Measurements from ENCODE around the gene SPEN.

The SPEN gene

GRCh38 chr1:15937706-15938168 is 90.2 kb downstream of the SPEN start:
- no peak overlapping the region for H3K9ac ChIP-seq (ENCODE audit: low read length)

DNA sequence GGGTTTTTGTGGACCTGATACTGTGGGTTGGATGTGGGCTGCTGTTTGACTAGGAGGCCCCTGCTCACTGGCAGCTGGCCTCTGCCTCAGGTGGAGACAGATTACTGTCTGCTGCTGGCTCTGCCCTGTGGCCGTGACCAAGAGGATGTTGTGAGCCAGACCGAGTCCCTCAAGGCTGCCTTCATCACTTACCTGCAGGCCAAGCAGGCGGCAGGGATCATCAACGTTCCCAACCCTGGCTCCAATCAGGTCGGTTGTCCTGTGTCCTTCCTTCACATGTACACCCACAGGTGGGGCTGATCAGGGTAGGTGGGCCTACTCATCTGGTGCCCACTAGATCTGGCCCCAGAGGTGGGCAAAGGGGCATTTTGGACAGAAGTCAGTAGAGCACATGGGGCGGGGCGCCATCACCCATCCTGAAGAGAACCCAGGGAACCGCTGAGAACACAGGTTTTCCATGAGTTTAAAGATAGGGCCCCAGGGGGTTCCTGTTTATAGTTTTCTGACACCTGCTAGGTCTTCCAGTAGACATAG is 91.2 kb downstream of the SPEN start:
- Histone ChIP-seq H3K27me3 (ENCODE audit: control insufficient read depth, insufficient read depth, low read length) (no peaks in the 10 kb centered on the region), H3K36me3 (ENCODE audit: control insufficient read depth, insufficient read depth, low read length) (peaks cover 26% of the 10 kb centered on the region), H3K4me1 (ENCODE audit: control insufficient read depth, insufficient read depth, low read length) (peaks cover 9% of the 10 kb centered on the region), H3K9ac (ENCODE audit: low read length) (no peak overlapping the region), H3K9me3 (ENCODE audit: control insufficient read depth, low read length) (no peaks in the 10 kb centered on the region), H3K4me3 (ENCODE audit: low read length) (no peak overlapping the region)

More at GRCh38 chr1:15937706-15938168, 90.2 kb downstream of the SPEN start:
- peaks cover 26% of the 10 kb centered on the region for H3K36me3 ChIP-seq (ENCODE audit: control insufficient read depth, insufficient read depth, low read length)
- H3K4me1 ChIP-seq (ENCODE audit: control insufficient read depth, insufficient read depth, low read length) = peaks cover 9% of the 10 kb centered on the region
- no peak overlapping the region for H3K4me3 ChIP-seq (ENCODE audit: low read length)
- no peaks in the 10 kb centered on the region for H3K27me3 ChIP-seq (ENCODE audit: control insufficient read depth, insufficient read depth, low read length)
- H3K9me3 ChIP-seq (ENCODE audit: control insufficient read depth, low read length) = no peaks in the 10 kb centered on the region

DNA sequence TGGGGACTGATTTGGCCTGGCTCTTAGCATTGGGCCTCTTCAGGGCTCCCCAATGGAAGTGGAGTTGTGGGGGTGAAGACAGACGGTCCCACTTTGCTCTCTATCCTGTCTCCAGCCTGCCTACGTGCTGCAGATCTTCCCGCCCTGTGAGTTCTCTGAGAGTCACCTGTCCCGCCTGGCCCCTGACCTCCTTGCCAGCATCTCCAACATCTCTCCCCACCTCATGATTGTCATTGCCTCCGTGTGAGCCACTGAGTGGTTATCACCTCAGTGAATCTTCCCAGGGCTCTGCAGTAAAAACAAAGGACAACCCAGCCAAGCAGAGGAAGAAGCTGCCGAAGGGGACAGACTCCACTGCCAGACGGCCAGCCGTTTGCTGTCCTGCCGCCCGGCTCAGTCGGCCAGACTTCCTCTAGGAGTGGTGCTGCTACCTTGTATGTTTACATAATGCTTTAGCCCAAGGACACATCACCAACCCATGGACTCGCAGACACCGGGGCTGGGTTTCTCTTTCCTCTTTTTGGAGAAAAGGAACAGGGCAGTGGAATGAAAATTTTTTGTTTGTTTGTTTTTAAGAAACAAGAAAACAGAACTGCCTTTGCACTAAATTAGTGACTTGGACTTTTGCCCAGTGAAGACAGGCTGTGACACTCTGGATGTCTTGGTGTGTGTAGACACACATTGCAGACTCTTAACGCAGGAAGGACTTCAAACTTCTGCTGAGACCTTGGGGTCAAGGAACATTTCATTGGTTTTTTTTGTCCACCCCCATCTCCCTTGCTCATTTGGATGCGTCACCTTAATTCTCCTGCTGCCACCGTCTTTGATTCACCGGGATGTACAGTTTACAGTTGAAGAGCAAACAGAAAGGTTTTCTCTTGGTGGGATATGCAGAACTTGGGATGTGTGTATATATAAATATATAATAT is 91.9 kb downstream of the SPEN start:
- Histone ChIP-seq H3K27me3 (ENCODE audit: control insufficient read depth, insufficient read depth, low read length) (no peaks in the 10 kb centered on the region), H3K4me3 (ENCODE audit: low read length) (no peak overlapping the region), H3K36me3 (ENCODE audit: control insufficient read depth, insufficient read depth, low read length) (peaks cover 24% of the 10 kb centered on the region), H3K9ac (ENCODE audit: low read length) (no peak overlapping the region), H3K9me3 (ENCODE audit: control insufficient read depth, low read length) (no peaks in the 10 kb centered on the region), H3K4me1 (ENCODE audit: control insufficient read depth, insufficient read depth, low read length) (peaks cover 9% of the 10 kb centered on the region)

- Histone ChIP-seq H3K36me3 (ENCODE audit: control insufficient read depth, insufficient read depth, low read length) (peaks cover 15% of the 10 kb centered on the region), H3K4me1 (ENCODE audit: control insufficient read depth, insufficient read depth, low read length) (peaks cover 9% of the 10 kb centered on the region), H3K9ac (ENCODE audit: low read length) (no peak overlapping the region)
These were observed 92.9 kb downstream of the SPEN start for GRCh38 chr1:15940110-15941043.

DNA sequence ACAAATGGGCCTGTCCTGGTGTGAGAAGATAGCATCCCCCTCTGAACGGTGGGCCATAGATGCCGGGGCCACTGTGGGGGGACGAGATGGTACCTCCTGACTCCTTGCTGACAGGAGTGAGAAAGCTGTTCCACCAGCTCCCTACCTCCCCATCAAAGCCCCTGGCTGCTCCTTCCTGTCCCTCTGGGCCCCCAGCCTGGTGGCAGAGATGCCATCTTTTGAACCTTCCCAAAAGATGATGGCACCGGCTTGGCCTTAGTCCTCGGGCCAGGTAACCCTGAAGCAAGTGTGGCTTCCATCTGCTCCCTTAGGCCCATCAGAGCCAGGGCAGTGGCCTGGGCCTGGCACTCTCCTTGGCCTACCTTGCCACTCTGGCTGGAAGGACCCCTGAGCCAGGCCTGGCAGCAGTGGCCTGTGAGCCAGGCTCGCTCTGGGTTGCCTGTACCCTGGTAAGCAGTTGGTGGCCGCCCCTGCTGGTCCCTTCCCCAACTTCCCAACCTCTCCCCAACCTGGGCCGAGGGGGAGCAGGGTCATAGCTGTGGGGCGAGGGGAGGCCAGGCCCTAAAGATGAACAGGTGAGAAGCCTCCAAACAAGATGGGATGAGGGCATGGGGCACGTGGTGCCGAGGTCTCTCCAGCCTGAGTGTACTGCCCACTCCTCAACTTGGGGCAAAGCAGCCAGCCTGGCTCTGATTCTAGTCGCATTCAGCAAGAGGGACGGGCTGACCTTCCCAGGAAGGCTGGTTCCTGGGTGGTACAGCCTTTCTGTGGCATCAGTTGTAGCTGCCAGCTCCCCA is 93.7 kb downstream of the SPEN start:
- peaks cover 9% of the 10 kb centered on the region for H3K4me1 ChIP-seq (ENCODE audit: control insufficient read depth, insufficient read depth, low read length)

More at GRCh38 chr1:15940110-15941043, 92.9 kb downstream of the SPEN start:
- Histone ChIP-seq H3K4me3 (ENCODE audit: low read length) (no peak overlapping the region), H3K9me3 (ENCODE audit: control insufficient read depth, low read length) (no peaks in the 10 kb centered on the region), H3K27me3 (ENCODE audit: control insufficient read depth, insufficient read depth, low read length) (no peaks in the 10 kb centered on the region)

GRCh38 chr1:15941899-15942660 is 94.6 kb downstream of the SPEN start:
- no peaks in the 10 kb centered on the region for H3K27me3 ChIP-seq (ENCODE audit: control insufficient read depth, insufficient read depth, low read length)
- H3K36me3 ChIP-seq (ENCODE audit: control insufficient read depth, insufficient read depth, low read length) = peaks cover 13% of the 10 kb centered on the region
- no peak overlapping the region for H3K4me3 ChIP-seq (ENCODE audit: low read length)
- peaks cover 9% of the 10 kb centered on the region for H3K4me1 ChIP-seq (ENCODE audit: control insufficient read depth, insufficient read depth, low read length)
- no peak overlapping the region for H3K9ac ChIP-seq (ENCODE audit: low read length)
- H3K9me3 ChIP-seq (ENCODE audit: control insufficient read depth, low read length) = no peaks in the 10 kb centered on the region

More for the DNA sequence above, 93.7 kb downstream of the SPEN start:
- no peak overlapping the region for H3K4me3 ChIP-seq (ENCODE audit: low read length)
- H3K9me3 ChIP-seq (ENCODE audit: control insufficient read depth, low read length) = no peaks in the 10 kb centered on the region
- H3K9ac ChIP-seq (ENCODE audit: low read length) = no peak overlapping the region
- no peaks in the 10 kb centered on the region for H3K27me3 ChIP-seq (ENCODE audit: control insufficient read depth, insufficient read depth, low read length)
- H3K36me3 ChIP-seq (ENCODE audit: control insufficient read depth, insufficient read depth, low read length) = peaks cover 13% of the 10 kb centered on the region

GRCh38 chr1:15942661-15943327 is 95.3 kb downstream of the SPEN start:
- H3K4me3 ChIP-seq (ENCODE audit: low read length) = no peak overlapping the region
- H3K9ac ChIP-seq (ENCODE audit: low read length) = no peak overlapping the region
- H3K36me3 ChIP-seq (ENCODE audit: control insufficient read depth, insufficient read depth, low read length) = peaks cover 20% of the 10 kb centered on the region
- H3K4me1 ChIP-seq (ENCODE audit: control insufficient read depth, insufficient read depth, low read length) = peaks cover 9% of the 10 kb centered on the region
- H3K27me3 ChIP-seq (ENCODE audit: control insufficient read depth, insufficient read depth, low read length) = no peaks in the 10 kb centered on the region
- no peaks in the 10 kb centered on the region for H3K9me3 ChIP-seq (ENCODE audit: control insufficient read depth, low read length)

DNA sequence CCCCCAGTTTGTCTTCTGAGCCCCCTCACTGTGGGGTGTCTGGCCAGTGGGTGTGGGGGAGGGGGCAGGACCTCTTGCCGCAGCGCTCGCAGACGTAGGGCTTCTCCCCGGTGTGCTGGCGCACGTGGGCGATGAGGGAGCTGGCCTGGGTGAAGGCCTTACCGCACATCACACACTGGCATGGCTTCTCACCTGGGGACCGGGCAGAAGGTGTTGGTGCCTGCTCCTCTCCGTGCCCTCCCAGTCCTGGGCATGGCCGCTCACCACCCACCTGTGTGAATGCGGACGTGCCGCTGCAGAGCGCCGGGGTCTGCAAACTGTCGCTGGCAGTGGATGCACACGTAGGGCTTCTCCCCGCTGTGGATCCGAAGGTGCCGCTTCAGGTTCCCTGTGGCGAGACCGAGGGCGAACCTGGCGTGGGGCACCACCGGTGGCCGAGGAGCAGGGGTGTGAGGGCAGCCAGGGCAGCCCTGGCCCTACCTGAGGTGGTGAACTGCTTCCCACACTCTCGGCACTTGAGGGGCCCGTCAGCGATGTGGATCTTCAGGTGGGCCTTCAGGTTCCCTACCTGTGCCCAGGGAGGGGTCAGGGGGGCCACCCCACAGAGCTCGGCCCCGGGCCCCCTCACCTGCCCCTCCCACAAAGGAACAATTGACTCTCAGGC is 96.0 kb downstream of the SPEN start:
- H3K27me3 ChIP-seq (ENCODE audit: control insufficient read depth, insufficient read depth, low read length) = no peaks in the 10 kb centered on the region
- peaks cover 9% of the 10 kb centered on the region for H3K4me1 ChIP-seq (ENCODE audit: control insufficient read depth, insufficient read depth, low read length)
- no peaks in the 10 kb centered on the region for H3K9me3 ChIP-seq (ENCODE audit: control insufficient read depth, low read length)
- no peak overlapping the region for H3K9ac ChIP-seq (ENCODE audit: low read length)
- no peak overlapping the region for H3K4me3 ChIP-seq (ENCODE audit: low read length)
- H3K36me3 ChIP-seq (ENCODE audit: control insufficient read depth, insufficient read depth, low read length) = peaks cover 20% of the 10 kb centered on the region

GRCh38 chr1:15943992-15944307 is 96.4 kb downstream of the SPEN start:
- Histone ChIP-seq H3K4me1 (ENCODE audit: control insufficient read depth, insufficient read depth, low read length) (peaks cover 10% of the 10 kb centered on the region), H3K27me3 (ENCODE audit: control insufficient read depth, insufficient read depth, low read length) (no peaks in the 10 kb centered on the region), H3K36me3 (ENCODE audit: control insufficient read depth, insufficient read depth, low read length) (peaks cover 20% of the 10 kb centered on the region), H3K9me3 (ENCODE audit: control insufficient read depth, low read length) (no peaks in the 10 kb centered on the region), H3K4me3 (ENCODE audit: low read length) (no peak overlapping the region), H3K9ac (ENCODE audit: low read length) (no peak overlapping the region)

- no peaks in the 10 kb centered on the region for H3K9me3 ChIP-seq (ENCODE audit: control insufficient read depth, low read length)
- H3K9ac ChIP-seq (ENCODE audit: low read length) = no peak overlapping the region
- peaks cover 10% of the 10 kb centered on the region for H3K4me1 ChIP-seq (ENCODE audit: control insufficient read depth, insufficient read depth, low read length)
- H3K27me3 ChIP-seq (ENCODE audit: control insufficient read depth, insufficient read depth, low read length) = no peaks in the 10 kb centered on the region
- H3K36me3 ChIP-seq (ENCODE audit: control insufficient read depth, insufficient read depth, low read length) = peaks cover 20% of the 10 kb centered on the region
- no peak overlapping the region for H3K4me3 ChIP-seq (ENCODE audit: low read length)
These were observed 97.0 kb downstream of the SPEN start for GRCh38 chr1:15944308-15945010.

Measured in mucosa of stomach (tissue), 1 donor.